RPMI8226 (cell line): Measurements from ENCODE around the gene STK40.

ENCODE experiments used
- DNase-seq: peaks from one replicate; pipeline ENCODE4 v3.0.0-alpha.2; 2015

The STK40 gene

DNA sequence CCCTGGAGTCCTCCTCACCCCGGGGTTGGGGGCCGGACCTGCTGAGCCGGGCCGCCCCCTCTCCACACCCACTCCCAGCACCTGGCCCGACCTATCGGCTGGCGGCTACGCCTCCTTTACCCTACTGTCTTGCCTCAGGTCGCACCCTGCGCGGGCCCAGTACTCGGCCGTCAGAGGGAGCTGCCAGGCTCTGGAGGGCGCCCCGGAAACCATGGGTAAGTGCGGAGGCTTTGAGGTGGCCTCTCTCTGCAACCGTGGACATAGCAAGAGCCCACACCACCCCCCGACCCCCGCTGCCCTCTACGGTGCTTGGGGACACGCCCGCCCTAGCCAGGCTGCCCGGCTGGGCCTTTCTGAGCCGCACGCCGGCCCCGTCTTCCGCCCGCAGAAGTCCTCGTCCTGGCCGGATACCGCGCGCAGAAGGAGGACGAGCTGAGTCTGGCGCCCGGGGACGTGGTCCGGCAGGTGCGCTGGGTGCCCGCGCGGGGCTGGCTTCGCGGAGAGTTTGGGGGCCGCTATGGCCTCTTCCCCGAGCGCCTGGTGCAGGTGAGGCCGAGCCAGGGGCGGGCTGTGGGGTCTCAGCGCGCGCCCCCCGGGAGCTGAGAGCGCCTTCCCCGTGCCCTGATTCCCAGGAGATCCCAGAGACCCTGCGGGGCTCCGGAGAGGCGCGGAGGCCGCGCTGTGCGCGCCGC lies 79.4 kb downstream of the STK40 start, which contains the start of gene SH3D21:
Gene SH3D21 (plus strand): TSS at position 159 of the 692 bp plus-strand sequence. CDS start 53 bp downstream, at position 212.
- DNase-seq = peak; percentile 64

DNA sequence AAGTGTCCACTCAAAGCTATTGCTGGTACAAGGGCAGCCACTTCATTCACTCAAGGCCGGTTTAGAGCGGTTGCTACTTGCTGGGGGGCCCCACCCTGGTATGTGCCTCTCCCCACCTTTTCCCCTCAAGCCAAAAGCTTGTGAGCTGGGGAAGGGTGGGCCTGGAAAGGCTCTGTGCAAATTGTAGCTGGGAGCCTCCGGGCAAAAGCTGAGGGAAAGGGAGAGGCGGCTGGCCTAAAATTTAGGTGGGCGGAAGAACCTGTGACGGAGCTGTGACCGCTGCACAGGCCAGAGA lies 79.9 kb downstream of the STK40 start:
- no peak for DNase-seq

DNA sequence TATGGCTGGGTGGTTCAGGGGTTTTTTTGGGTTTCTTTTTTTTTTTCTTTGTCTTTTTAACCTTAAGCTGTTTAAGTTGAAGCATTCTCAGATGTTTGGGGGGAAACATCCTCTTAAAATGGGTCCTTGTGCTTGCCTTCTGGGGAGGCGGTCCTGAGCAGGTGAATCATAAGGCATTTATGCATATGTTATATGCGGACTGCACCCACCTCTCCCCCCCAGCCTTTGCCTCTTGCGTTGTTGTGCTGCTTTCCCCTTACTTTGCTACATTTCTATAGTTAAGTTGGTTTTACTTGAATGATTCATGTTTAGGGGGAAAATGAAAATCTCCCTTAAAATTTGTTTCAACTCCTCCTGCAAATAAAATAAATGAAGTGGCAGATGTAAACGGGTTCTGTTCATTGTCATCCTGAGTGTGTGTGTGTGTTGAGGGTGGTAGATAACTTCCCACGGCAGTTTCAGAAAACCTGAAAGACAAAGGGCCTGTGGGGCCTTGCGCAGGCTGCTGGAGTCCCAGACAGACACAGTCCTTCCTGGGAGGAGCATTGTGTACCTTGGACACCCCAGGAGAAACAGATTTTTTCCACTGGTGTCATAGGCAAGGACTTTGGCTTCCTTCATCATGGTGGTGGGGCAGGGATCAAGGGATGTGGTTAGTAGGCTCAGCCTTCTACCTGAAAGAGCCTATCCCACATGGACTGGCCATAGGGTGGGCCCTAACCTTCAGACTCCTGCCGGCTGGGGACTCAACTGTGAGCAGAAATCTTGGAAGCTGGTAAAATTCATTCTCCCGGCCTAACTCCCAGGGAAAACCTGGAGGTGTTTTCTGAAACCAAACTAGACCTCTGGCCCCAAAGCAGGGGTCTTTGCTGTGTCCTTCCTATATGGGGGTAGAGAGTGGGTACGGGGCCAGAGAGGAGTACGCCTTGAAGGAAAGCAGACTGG lies 80.5 kb downstream of the STK40 start:
- no peak for DNase-seq

DNA sequence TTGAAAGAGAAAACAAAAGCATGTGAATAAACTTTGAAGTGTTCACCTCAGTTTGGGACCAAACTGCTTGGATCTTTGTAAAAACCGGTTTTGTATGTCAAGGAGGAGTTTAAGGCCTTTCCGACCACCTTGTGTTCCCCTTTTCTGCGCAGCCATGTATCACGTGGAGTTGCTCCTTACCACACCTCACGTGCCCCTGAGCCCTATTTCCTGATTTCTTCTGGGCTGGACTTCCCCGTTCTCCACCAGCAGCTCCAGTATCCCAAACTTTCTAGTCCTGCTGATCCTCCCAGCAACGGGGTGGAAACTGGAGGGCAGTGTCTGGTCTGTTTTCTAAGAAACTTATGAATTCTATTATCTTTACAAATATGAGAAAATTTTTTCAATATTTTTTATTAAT lies 81.2 kb downstream of the STK40 start:
- DNase-seq = no peak

DNA sequence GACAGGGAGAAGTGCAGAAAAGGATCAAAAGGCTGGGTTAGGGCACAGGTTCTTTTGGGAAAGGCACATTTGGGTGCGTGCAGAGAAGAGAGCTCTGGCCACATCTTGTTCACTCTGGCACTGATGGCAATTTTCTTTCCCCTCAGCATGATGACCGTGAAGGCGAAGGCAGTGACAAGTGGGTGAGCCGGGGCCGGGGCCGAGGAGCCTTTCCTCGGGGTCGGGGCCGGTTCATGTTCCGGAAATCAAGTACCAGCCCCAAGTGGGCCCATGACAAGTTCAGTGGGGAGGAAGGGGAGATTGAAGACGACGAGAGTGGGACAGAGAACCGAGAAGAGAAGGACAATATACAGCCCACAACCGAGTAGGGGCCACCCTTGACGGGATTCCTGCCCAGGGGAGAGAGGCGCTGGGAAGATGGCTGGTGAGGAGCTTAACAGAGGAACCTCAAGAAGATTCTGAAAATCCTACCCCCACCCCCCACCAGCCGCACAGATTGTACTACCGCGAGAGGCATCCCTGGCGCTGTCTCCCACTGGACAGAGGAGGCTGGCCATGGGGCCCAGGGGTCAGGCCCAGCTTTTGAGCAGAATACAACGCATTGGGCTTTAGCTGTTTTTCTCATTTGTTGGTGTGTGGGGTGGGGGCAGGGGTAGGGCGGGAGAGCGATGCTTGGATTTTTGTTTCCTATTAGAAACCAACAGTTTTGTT lies 81.9 kb downstream of the STK40 start:
- no peak for DNase-seq

DNA sequence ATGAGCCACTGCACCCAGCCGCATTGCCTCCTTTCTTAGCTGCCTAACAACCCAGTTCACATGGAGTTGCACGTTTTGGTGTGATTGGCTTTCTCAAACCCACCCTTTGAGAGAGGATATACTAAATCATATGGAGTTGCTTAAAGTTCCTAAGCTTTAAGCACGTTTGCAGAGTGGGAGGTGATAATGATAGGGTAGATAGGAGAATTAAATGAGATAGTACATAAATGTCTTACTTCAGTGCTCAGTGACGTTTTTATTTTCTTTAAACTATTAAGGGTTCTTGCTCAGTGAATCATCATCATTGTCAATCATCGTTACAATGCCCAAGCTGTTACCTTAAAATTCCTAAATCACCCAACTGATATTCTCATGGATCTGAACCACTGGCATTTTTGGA lies 82.5 kb downstream of the STK40 start:
- no peak for DNase-seq

DNA sequence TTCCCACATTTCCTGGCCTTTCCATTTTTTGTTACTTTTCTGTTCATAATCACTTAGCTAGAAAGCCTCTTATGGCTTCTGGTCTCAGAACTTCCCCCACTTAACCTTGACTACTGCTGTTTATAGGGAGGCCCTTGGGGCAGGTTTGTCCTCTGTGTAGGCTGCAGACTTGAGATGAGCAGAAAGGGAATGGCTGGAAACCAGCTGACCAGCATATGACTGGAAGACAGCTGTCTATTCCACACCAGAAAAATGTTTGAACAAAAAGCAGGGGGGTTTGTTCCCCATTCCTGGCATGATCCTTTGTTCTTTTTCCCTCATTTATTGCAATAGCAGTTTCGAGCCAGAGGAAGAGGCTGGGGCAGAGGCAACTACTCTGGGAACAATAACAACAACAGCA lies 84.5 kb downstream of the STK40 start:
- DNase-seq = no peak

DNA sequence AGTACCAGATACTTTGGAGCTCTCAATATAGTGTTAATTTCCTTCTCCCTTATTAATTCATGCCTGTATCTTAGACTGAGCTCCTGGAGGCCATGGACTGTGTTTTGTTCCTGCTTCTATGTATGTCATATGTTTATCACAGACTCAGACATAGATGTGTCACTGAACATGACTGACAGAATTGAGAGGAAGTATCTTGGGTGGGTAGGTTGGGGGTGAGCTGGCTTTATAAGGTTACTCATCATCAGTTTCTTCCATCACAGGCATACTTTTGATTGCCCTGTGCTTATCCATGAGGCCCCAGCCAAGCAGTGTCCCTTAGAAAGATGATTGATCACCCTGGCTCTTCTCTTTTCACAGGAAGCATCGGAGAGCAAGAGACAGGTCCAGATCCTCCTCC lies 85.2 kb downstream of the STK40 start:
- no peak for DNase-seq

DNA sequence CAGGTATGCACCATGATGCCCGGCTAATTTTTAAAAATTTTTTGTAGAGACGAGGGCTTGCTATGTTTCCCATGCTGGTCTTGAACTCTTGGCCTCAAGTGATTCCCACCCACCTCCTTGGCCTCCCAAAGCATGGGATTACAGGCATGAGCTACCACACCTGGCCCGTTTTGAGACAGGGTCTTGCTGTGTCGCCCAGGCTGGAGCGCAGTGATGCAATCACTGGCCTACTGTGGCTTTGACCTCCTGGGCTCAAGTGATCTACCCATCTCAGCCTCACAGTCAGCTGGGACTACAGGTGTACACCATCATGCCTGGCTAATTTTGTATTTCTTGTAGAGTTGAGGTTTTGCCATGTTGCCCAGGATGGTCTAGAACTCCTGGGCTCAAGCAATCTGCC lies 87.1 kb downstream of the STK40 start:
- no peak for DNase-seq

DNA sequence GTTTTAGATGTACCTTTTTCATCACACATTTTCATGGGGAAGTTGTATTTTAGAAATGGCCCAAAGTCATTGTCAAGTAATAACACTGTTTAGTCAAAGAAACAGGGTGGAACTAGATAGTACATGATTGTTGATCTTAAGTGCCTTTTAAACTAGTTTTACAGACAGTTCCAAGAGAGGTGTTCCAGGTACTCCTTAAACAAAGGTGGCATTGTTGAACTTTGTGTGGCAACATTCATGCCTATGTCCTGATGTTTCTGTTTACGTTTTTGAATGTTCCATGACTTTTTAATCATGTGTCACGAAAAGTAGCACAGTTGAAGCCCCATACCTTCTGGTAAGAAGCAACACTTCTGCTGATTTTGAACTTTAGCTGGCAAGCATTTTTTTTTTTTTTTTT lies 88.7 kb downstream of the STK40 start:
- DNase-seq = no peak

DNA sequence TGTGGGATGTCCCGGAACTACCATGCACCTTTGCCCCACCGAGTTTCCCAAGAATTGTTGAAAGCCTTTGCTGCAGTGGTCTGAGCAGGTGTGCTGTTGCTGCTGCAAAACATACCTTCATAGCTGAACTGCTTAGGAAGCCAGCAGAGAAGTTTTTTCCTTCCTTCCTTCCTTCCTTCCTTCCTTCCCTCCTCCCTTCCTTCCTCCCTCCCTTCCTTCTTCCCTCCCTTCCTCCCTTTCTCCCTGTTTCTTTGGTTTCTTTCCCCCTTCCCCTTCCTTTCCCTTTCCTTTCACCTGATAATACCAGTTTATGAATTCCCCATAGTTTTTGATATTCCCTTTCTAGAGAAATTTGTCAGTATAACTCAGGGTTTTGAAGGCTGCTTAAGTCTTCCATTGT lies 90.3 kb downstream of the STK40 start:
- no peak for DNase-seq
